Measurements from ENCODE around the gene LENG8.

The LENG8 gene

GRCh38 chr19:54463531-54464043 lies 14.6 kb downstream of the LENG8 start, which contains the start of gene LENG9 (continued):
- TF ChIP-seq PRDM4 (tag by site-specific recombination; IDR thresholded peaks at IDR 0.05) = 0 out of 2 replicates have a peak, but pooled peaks have one; percentile 17
- TF ChIP-seq KLF9 (tag by site-specific recombination; IDR thresholded peaks at IDR 0.05; ENCODE audit: low read depth) = peak; percentile 92; the same call in 1 of the 2 replicates
- TF ChIP-seq ZXDB (tag by site-specific recombination; IDR thresholded peaks at IDR 0.05) = 0 out of 2 replicates have a peak, but pooled peaks have one; percentile 15
- TF ChIP-seq PRDM10 (tag by site-specific recombination; IDR thresholded peaks at IDR 0.05) = 0 out of 2 replicates have a peak, but pooled peaks have one; percentile 12
- no peak for TF ChIP-seq ZSCAN4 (tag by site-specific recombination; IDR thresholded peaks at IDR 0.05)
- TF ChIP-seq ZNF837 (tag by site-specific recombination; IDR thresholded peaks at IDR 0.05) = 0 out of 2 replicates have a peak, but pooled peaks have one; percentile 41
- TF ChIP-seq PATZ1 (tag by site-specific recombination; IDR thresholded peaks at IDR 0.05) = peak; percentile 29
- TF ChIP-seq ZBTB7A (tag by site-specific recombination; IDR thresholded peaks at IDR 0.05; ENCODE audit: low read depth) = no peak
- no peak for TF ChIP-seq ZFP41 (tag by site-specific recombination; IDR thresholded peaks at IDR 0.05; ENCODE audit: borderline replicate concordance)
- no peak for TF ChIP-seq ZNF776 (tag by site-specific recombination; IDR thresholded peaks at IDR 0.05; ENCODE audit: borderline replicate concordance)
- no peak for TF ChIP-seq ZNF529 (tag by site-specific recombination; IDR thresholded peaks at IDR 0.05; ENCODE audit: insufficient replicate concordance)
- TF ChIP-seq ELK4 (IDR thresholded peaks at IDR 0.05; ENCODE audit: borderline replicate concordance, low read depth, low read length) = no peak
- no peak for TF ChIP-seq ZBTB10 (tag by site-specific recombination; IDR thresholded peaks at IDR 0.05)
- no peak for TF ChIP-seq ZNF416 (tag by site-specific recombination; IDR thresholded peaks at IDR 0.05)
- no peak for TF ChIP-seq ZNF132 (tag by site-specific recombination; IDR thresholded peaks at IDR 0.05; ENCODE audit: borderline replicate concordance)
- TF ChIP-seq ZNF658 (tag by site-specific recombination; IDR thresholded peaks at IDR 0.05) = no peak
- TF ChIP-seq ZNF335 (tag by site-specific recombination; conservative IDR thresholded peaks at IDR 0.05) = no peak
- no peak for TF ChIP-seq ZNF274 (IDR thresholded peaks at IDR 0.05; ENCODE audit: low read length)
- TF ChIP-seq ZNF274 (tag by site-specific recombination; IDR thresholded peaks at IDR 0.05; ENCODE audit: borderline replicate concordance) = no peak
- peak; percentile 88 for TF ChIP-seq KLF1 (tag by site-specific recombination; IDR thresholded peaks at IDR 0.05)
- no peak for TF ChIP-seq ZBTB11 (tag by site-specific recombination; conservative IDR thresholded peaks at IDR 0.05; ENCODE audit: low read depth)
- no peak for TF ChIP-seq ZFP3 (tag by site-specific recombination; IDR thresholded peaks at IDR 0.05; ENCODE audit: low read depth)

Data from HEK293 (cell line).